Esophagus muscularis mucosa (tissue), 4 donors: ENCODE measurements around the gene SYNRG. TPM values are rescaled to one million over a fixed set of nuclear protein-coding genes. Genes with fewer than 3 reads are reported as not detected.

Source experiments
- DNase-seq: peaks from one replicate; pipeline ENCODE4 v3.0.0-alpha.2; 2017; ENCODE audit errors: extremely low spot score
- H3K27ac ChIP-seq, 4 donors: fragments of 200-600 bp; sonication (generic); replicated peaks in 1 of 4; 1 replicate in 3 of 4; 2 replicates in 1 of 4; pipeline ENCODE4 v1.5.1; 2016 to 2019; ENCODE audit warnings: mild to moderate bottlenecking in 1 of 4
- H3K27me3 ChIP-seq, 4 donors: fragments of 200-600 bp; sonication (generic); one replicate each; pipeline versions ENCODE4 v1.5.1 to v1.6.0; 2016 to 2019
- H3K36me3 ChIP-seq, 4 donors: fragments of 200-600 bp; sonication (generic); one replicate each; pipeline ENCODE4 v1.5.1; 2016 to 2019
- H3K4me1 ChIP-seq, 4 donors: fragments of 200-600 bp; sonication (generic); one replicate each; pipeline ENCODE4 v1.5.1; 2016 to 2019
- H3K4me3 ChIP-seq, 4 donors: fragments of 200-600 bp; sonication (generic); 1 replicate in 2 of 4; 2 replicates in 2 of 4; pipeline ENCODE4 v1.5.1; 2016 to 2019; ENCODE audit warnings: mild to moderate bottlenecking in 4 of 4, moderate library complexity in 1 of 4
- H3K9me3 ChIP-seq, 4 donors: fragments of 200-600 bp; sonication (generic); 1 replicate in 3 of 4; 2 replicates in 1 of 4; pipeline ENCODE4 v1.5.1; 2016 to 2019
- CTCF ChIP-seq, 3 experiments: fragments of 200-600 bp in 2 of 3; fragments of 450-650 bp in 1 of 3; sonication (generic) in 2 of 3; IDR thresholded peaks; one replicate each; pipeline ENCODE4 v1.5.1; 2017 to 2019; ENCODE audit warnings: antibody characterized with exemption in 3 of 3, mild to moderate bottlenecking in 2 of 3, moderate library complexity in 1 of 3
- EP300 ChIP-seq: sonication (generic); formaldehyde crosslinking; IDR thresholded peaks from one replicate; pipeline ENCODE4 v1.6.1; 2017; ENCODE audit warnings: antibody characterized with exemption
- POLR2A ChIP-seq: fragments of 450-650 bp; IDR thresholded peaks from one replicate; pipeline ENCODE4 v1.6.1; 2017; ENCODE audit warnings: antibody characterized with exemption, moderate library complexity, mild to moderate bottlenecking, low read depth
- POLR2AphosphoS5 ChIP-seq, 2 donors: sonication (generic); formaldehyde crosslinking; IDR thresholded peaks; one replicate each; pipeline ENCODE4 v1.6.1; 2017; ENCODE audit warnings: antibody characterized with exemption in 2 of 2
- WGBS: methylation state at CpG from one replicate; pipeline ENCODE4 v1.1.5; 2018; 5-methylcytosine and 5-hydroxymethylcytosine counted together
- intact Hi-C: fragments of 100-400 bp; cut with DNase I; formaldehyde crosslinking; loops from one replicate; pipeline ENCODE4 v1.15.1; 2023
- total RNA-seq, 4 donors: library from RNA; depleted of rRNA; stranded (reverse); fragments of >200 nt; gene quantifications; one replicate each; pipeline versions ENCODE4 v1.1.0 to v1.2.1, GENCODE V29; 2016

SYNRG gene
- total RNA-seq, 4 donors from 2014 or later = 11.9 to 19.5 (median 17.0) TPM

GRCh38 chr17:37478187-37478586 is 131.0 kb downstream of the SYNRG start:
- Histone ChIP-seq H3K36me3 (peaks cover 13 to 72% (median 56%) of the 10 kb centered on the region in 4 donors), H3K4me3 (no peak overlapping the region), H3K27me3 (no peaks in the 10 kb centered on the region), H3K27ac (peak overlapping the region in 2 of 4 donors; percentile 10 to 14), H3K9me3 (no peaks in the 10 kb centered on the region), H3K4me1 (peaks cover 10 to 36% (median 12%) of the 10 kb centered on the region in 4 donors)
- TF ChIP-seq POLR2A (no peak), POLR2AphosphoS5 (IDR thresholded peaks at IDR 0.05) (peak; percentile 37 to 42)
- DNase-seq = no peak
- WGBS = 68% methylated on average over 2 of the region's 2 CpGs
- intact Hi-C loops = no loop called here

GRCh38 chr17:37476431-37477120 is 132.6 kb downstream of the SYNRG start:
- no peak for DNase-seq
- TF ChIP-seq EP300 (no peak), CTCF (IDR thresholded peaks at IDR 0.05) (no peak), POLR2A (no peak), POLR2AphosphoS5 (IDR thresholded peaks at IDR 0.05) (no peak)
- H3K27me3 ChIP-seq = no peaks in the 10 kb centered on the region
- H3K27ac ChIP-seq = peak overlapping the region in 2 of 4 donors; percentile 14 to 50
- peaks cover 24 to 88% (median 70%) of the 10 kb centered on the region in 4 donors for H3K36me3 ChIP-seq
- H3K4me1 ChIP-seq = peaks cover 6 to 32% (median 7%) of the 10 kb centered on the region in 4 donors
- H3K9me3 ChIP-seq = no peaks in the 10 kb centered on the region
- intact Hi-C loops = no loop called here
- 76% methylated on average over 4 of the region's 4 CpGs for WGBS
- H3K4me3 ChIP-seq = no peak overlapping the region

GRCh38 chr17:37475731-37476420 is 133.3 kb downstream of the SYNRG start:
- no peak for DNase-seq
- WGBS = 85% methylated on average over 1 of the region's 1 CpG
- no peaks in the 10 kb centered on the region for H3K27me3 ChIP-seq
- H3K4me1 ChIP-seq = peaks cover 6 to 32% (median 7%) of the 10 kb centered on the region in 4 donors
- H3K4me3 ChIP-seq = no peak overlapping the region
- intact Hi-C loops = no loop called here
- TF ChIP-seq CTCF (IDR thresholded peaks at IDR 0.05) (no peak), POLR2A (no peak), EP300 (no peak), POLR2AphosphoS5 (IDR thresholded peaks at IDR 0.05) (no peak)
- no peaks in the 10 kb centered on the region for H3K9me3 ChIP-seq
- H3K36me3 ChIP-seq = peaks cover 31 to 95% (median 77%) of the 10 kb centered on the region in 4 donors
- H3K27ac ChIP-seq = peak overlapping the region in 1 of 4 donors; percentile 50

GRCh38 chr17:37470181-37470580 is 139.0 kb downstream of the SYNRG start:
- H3K4me3 ChIP-seq = no peak overlapping the region
- H3K27ac ChIP-seq = no peak overlapping the region
- peaks cover 49 to 100% (median 93%) of the 10 kb centered on the region in 4 donors for H3K36me3 ChIP-seq
- H3K4me1 ChIP-seq = no peaks in the 10 kb centered on the region
- no peak for DNase-seq
- intact Hi-C loops = no loop called here
- no peaks in the 10 kb centered on the region for H3K27me3 ChIP-seq
- TF ChIP-seq POLR2A = no peak
- TF ChIP-seq POLR2AphosphoS5 (IDR thresholded peaks at IDR 0.05) = no peak
- no peak for TF ChIP-seq CTCF (IDR thresholded peaks at IDR 0.05)
- TF ChIP-seq EP300 = no peak
- no peaks in the 10 kb centered on the region for H3K9me3 ChIP-seq
- WGBS = 66% methylated on average over 7 of the region's 7 CpGs

GRCh38 chr17:37466471-37466870 is 142.7 kb downstream of the SYNRG start:
- no peak for DNase-seq
- Histone ChIP-seq H3K4me3 (no peak overlapping the region), H3K27me3 (no peaks in the 10 kb centered on the region), H3K9me3 (no peaks in the 10 kb centered on the region), H3K4me1 (no peaks in the 10 kb centered on the region), H3K27ac (no peak overlapping the region), H3K36me3 (peaks cover 32 to 99% (median 74%) of the 10 kb centered on the region in 4 donors)
- TF ChIP-seq CTCF (IDR thresholded peaks at IDR 0.05) = no peak
- TF ChIP-seq EP300 = no peak
- TF ChIP-seq POLR2AphosphoS5 (IDR thresholded peaks at IDR 0.05) = no peak
- no peak for TF ChIP-seq POLR2A
- intact Hi-C loops = no loop called here
- WGBS = 93% methylated on average over 1 of the region's 1 CpG
